BLaER1 treated with 17β-estradiol and CSF1 and Interleukin-3, amounts not matched to agents 10 nM and 100 nM (cell line): ENCODE measurements around the gene ZNF462.

Experiments used
- H3K27ac ChIP-seq, 11 experiments: shearing (Covaris generic); formaldehyde crosslinking; 2 replicates each; pipeline ENCODE4 v1.8.1; 2022
- H3K27me3 ChIP-seq, 11 experiments: shearing (Covaris generic); formaldehyde crosslinking; 2 replicates each; pipeline ENCODE4 v1.8.1; 2022
- H3K36me3 ChIP-seq, 11 experiments: shearing (Covaris generic); formaldehyde crosslinking; 2 replicates each; pipeline ENCODE4 v1.8.1; 2022
- H3K4me1 ChIP-seq, 10 experiments: shearing (Covaris generic); formaldehyde crosslinking; 2 replicates each; pipeline ENCODE4 v1.8.1; 2022
- H3K4me2 ChIP-seq, 11 experiments: shearing (Covaris generic); formaldehyde crosslinking; 2 replicates each; pipeline ENCODE4 v1.8.1; 2022
- H3K4me3 ChIP-seq, 10 experiments: shearing (Covaris generic); formaldehyde crosslinking; 2 replicates each; pipeline ENCODE4 v1.8.1; 2022
- H3K9ac ChIP-seq, 11 experiments: shearing (Covaris generic); formaldehyde crosslinking; 2 replicates each; pipeline ENCODE4 v1.8.1; 2022
- H3K9me3 ChIP-seq, 11 experiments: shearing (Covaris generic); formaldehyde crosslinking; replicated peaks in 1 of 11; 2 replicates each; pipeline ENCODE4 v1.8.1; 2022
- H4K20me1 ChIP-seq, 11 experiments: shearing (Covaris generic); formaldehyde crosslinking; 2 replicates each; pipeline ENCODE4 v1.8.1; 2022
- Cebpa-rat ChIP-seq, 11 experiments: shearing (Covaris generic); IDR thresholded peaks; 2 replicates each; pipeline ENCODE4 v1.8.1; 2022

Gene ZNF462

DNA sequence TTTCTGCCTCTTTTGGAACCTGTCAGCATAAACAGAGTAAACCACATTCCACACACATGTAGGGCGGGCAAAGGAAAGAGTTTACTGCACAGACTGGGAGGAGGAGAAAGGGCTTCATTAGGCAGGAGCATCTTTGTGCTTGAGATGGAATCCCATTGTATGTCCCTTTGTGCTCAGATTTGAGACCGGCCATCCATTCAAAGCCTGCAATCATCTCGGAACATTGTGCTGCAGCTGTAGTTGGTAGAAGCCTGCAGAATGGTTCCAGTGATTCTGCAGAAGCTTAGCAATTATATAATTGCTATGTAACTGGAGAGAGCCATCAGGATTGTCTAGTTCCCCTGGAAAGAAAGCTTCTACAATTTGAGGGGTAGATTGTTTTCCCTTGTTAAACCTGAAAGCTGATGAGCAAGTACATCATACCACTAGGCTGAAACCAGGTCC lies 16.5 kb downstream of the ZNF462 start:
- H3K4me2 ChIP-seq = no peak overlapping the region
- no peaks in the 10 kb centered on the region for H4K20me1 ChIP-seq
- H3K4me1 ChIP-seq = peaks cover 7 to 20% (median 17%) of the 10 kb centered on the region in 10 experiments; a peak in 19 of 20 replicates
- H3K27ac ChIP-seq = no peak overlapping the region
- H3K9ac ChIP-seq = no peak overlapping the region
- H3K9me3 ChIP-seq = 0 out of 22 replicates have a peak, but pooled peaks cover 0 to 5% (median 0%) of the 10 kb centered on the region in 11 experiments
- H3K27me3 ChIP-seq = peaks cover 0 to 31% (median 0%) of the 10 kb centered on the region in 11 experiments; a peak in 3 of 22 replicates
- no peak for TF ChIP-seq Cebpa-rat (IDR thresholded peaks at IDR 0.05)
- no peaks in the 10 kb centered on the region; a peak in 1 of 22 replicates for H3K36me3 ChIP-seq
- H3K4me3 ChIP-seq = no peak overlapping the region

DNA sequence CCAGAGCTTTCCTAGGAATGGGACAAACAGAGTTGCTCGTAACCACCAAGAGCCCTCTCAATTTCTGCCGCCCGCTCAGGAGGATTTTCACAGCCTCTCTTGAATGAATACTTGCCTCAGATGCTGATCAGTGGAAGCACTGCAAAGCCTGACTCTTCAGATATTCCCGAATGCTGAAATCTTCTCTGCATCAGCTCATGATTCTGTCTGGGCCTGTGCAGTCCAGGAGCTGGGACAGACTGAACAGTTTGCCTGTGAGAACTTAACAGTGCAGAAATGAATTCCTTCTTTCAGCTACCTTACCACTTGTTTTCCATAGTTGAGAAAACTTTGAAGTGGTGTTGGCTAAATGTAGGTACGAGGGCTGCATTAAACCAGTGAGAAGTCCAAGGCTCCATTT lies 17.1 kb downstream of the ZNF462 start:
- H3K4me1 ChIP-seq = peaks cover 7 to 20% (median 17%) of the 10 kb centered on the region in 10 experiments; a peak in 19 of 20 replicates
- no peak overlapping the region for H3K27ac ChIP-seq
- no peaks in the 10 kb centered on the region for H4K20me1 ChIP-seq

DNA sequence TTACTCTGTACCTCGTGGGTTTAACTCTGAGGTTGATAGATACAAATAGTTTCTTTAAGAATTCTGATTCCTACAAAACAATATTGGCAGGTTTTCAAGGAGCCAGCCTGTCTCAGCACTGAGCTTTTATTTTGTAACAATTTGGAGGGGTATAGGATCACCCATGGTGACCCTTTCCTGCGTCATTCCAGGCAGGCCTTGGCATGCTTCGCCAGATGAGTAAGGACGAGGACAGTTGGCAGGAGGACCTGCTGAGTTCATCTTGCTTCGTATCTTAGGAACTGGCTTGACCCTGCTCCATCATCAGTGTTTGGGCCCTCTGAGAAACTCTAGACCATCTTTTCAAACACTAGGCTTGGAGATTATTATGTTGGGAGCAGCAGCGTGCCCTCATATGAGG lies 17.9 kb downstream of the ZNF462 start:
- H3K36me3 ChIP-seq = no peaks in the 10 kb centered on the region; a peak in 1 of 22 replicates
- H3K9ac ChIP-seq = no peak overlapping the region
- H3K27ac ChIP-seq = no peak overlapping the region
- H3K4me1 ChIP-seq = peaks cover 7 to 20% (median 17%) of the 10 kb centered on the region in 10 experiments; a peak in 19 of 20 replicates
- no peak for TF ChIP-seq Cebpa-rat (IDR thresholded peaks at IDR 0.05)
- no peak overlapping the region for H3K4me3 ChIP-seq
- H3K27me3 ChIP-seq = peaks cover 0 to 31% (median 0%) of the 10 kb centered on the region in 11 experiments; a peak in 3 of 22 replicates
- H3K4me2 ChIP-seq = no peak overlapping the region
- H4K20me1 ChIP-seq = no peaks in the 10 kb centered on the region
- 0 out of 22 replicates have a peak, but pooled peaks cover 0 to 5% (median 0%) of the 10 kb centered on the region in 11 experiments for H3K9me3 ChIP-seq

More for the DNA sequence above, 17.1 kb downstream of the ZNF462 start:
- Histone ChIP-seq H3K9ac (no peak overlapping the region), H3K4me2 (no peak overlapping the region), H3K9me3 (0 out of 22 replicates have a peak, but pooled peaks cover 0 to 5% (median 0%) of the 10 kb centered on the region in 11 experiments), H3K4me3 (no peak overlapping the region), H3K27me3 (peaks cover 0 to 31% (median 0%) of the 10 kb centered on the region in 11 experiments; a peak in 3 of 22 replicates), H3K36me3 (no peaks in the 10 kb centered on the region; a peak in 1 of 22 replicates)
- TF ChIP-seq Cebpa-rat (IDR thresholded peaks at IDR 0.05) = no peak

DNA sequence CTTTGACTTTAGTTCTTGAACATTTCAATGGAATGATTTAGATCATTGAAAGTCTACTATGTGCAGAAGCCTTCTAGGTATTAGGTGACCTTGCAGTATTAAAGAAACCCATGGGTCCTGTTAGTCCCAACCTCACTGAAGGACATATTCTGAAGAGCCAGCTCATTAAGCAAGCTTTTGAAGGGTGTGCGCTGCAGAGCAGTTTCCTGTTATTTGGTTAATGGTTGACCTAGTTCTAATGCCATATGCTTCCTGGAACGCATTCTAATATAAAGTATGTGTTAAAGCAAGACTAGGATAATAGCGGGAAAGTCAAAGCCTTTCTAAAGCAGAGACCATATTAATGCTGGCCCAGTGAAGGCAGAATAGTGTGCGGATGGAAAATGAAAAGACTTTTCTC lies 20.1 kb downstream of the ZNF462 start:
- no peak overlapping the region for H3K27ac ChIP-seq
- H3K9me3 ChIP-seq = peaks cover 0 to 5% (median 0%) of the 10 kb centered on the region in 11 experiments; a peak in 1 of 22 replicates
- H4K20me1 ChIP-seq = no peaks in the 10 kb centered on the region
- H3K4me1 ChIP-seq = peaks cover 7 to 20% (median 17%) of the 10 kb centered on the region in 10 experiments; a peak in 19 of 20 replicates
- H3K27me3 ChIP-seq = peaks cover 0 to 42% (median 0%) of the 10 kb centered on the region in 11 experiments; a peak in 4 of 22 replicates
- H3K36me3 ChIP-seq = no peaks in the 10 kb centered on the region; a peak in 1 of 22 replicates
- TF ChIP-seq Cebpa-rat (IDR thresholded peaks at IDR 0.05) = no peak
- H3K4me3 ChIP-seq = no peak overlapping the region
- no peak overlapping the region for H3K9ac ChIP-seq
- peak overlapping the region in 9 of 11 experiments; percentile 13 to 64 (median 47); a peak in 16 of 22 replicates for H3K4me2 ChIP-seq

DNA sequence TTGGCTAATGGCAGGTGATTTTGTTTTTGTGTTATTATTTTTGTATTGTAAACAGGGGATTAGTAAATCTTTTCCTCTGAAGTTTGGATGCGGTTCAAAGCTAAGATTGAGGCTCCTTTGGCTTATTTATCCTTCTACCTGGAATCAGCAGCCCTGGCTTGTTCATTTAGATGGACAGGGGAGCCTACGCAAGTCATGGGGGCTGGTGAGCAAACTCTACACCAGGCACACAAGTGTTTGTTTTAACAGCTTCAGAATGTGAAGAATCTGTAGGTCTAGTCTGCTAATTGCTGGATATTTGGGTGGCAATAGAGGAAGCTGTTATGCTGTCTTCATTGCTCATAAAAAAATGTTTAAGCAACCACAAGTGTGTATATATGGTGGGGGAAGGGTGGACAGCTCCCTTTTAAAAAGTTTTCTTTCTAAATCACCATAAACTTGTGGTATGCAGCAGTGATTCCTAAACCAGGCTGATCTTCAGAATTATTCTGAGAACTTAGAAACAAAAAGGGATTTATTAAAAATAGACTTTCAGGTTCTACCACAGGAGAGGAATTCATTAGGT lies 20.7 kb downstream of the ZNF462 start:
- Histone ChIP-seq H4K20me1 (no peaks in the 10 kb centered on the region), H3K27me3 (peaks cover 0 to 42% (median 0%) of the 10 kb centered on the region in 11 experiments; a peak in 4 of 22 replicates), H3K4me2 (peak overlapping the region in 10 of 11 experiments; percentile 18 to 64 (median 44); a peak in 14 of 22 replicates), H3K9ac (no peak overlapping the region), H3K36me3 (no peaks in the 10 kb centered on the region; a peak in 1 of 22 replicates), H3K4me1 (peaks cover 7 to 20% (median 17%) of the 10 kb centered on the region in 10 experiments; a peak in 19 of 20 replicates), H3K4me3 (no peak overlapping the region), H3K9me3 (peaks cover 0 to 7% (median 0%) of the 10 kb centered on the region in 11 experiments; a peak in 2 of 22 replicates), H3K27ac (no peak overlapping the region)
- TF ChIP-seq Cebpa-rat (IDR thresholded peaks at IDR 0.05) = no peak

DNA sequence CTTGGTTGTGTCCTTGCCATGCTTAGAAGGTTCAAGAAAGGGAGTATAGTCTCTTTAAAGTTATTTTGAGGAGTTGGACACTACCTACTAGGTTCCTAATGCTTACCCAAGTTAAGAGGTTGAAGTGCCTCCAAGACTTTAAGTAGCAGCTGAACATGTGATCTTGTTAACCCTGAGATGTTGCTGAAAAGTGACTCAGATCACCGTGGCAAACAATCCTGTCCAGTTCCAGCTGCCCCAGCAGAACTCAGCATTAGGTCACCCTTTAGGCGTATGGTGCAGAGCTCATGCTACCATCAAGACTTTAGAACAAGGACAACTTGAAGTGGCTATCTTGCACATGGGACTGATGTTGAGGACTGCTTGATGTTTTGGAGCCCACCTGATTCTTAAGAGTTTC lies 22.5 kb downstream of the ZNF462 start:
- H3K27me3 ChIP-seq = peaks cover 0 to 39% (median 0%) of the 10 kb centered on the region in 11 experiments; a peak in 4 of 22 replicates
- no peaks in the 10 kb centered on the region for H4K20me1 ChIP-seq
- H3K27ac ChIP-seq = no peak overlapping the region
- H3K4me3 ChIP-seq = no peak overlapping the region
- peaks cover 0 to 7% (median 0%) of the 10 kb centered on the region in 11 experiments; a peak in 2 of 22 replicates for H3K9me3 ChIP-seq
- no peak for TF ChIP-seq Cebpa-rat (IDR thresholded peaks at IDR 0.05)
- H3K9ac ChIP-seq = no peak overlapping the region
- H3K4me2 ChIP-seq = 0 out of 22 replicates have a peak overlapping the region, but pooled peaks of 1 of the 11 experiments have one; percentile 15
- peaks cover 7 to 20% (median 17%) of the 10 kb centered on the region in 10 experiments; a peak in 19 of 20 replicates for H3K4me1 ChIP-seq
- no peaks in the 10 kb centered on the region; a peak in 1 of 22 replicates for H3K36me3 ChIP-seq

DNA sequence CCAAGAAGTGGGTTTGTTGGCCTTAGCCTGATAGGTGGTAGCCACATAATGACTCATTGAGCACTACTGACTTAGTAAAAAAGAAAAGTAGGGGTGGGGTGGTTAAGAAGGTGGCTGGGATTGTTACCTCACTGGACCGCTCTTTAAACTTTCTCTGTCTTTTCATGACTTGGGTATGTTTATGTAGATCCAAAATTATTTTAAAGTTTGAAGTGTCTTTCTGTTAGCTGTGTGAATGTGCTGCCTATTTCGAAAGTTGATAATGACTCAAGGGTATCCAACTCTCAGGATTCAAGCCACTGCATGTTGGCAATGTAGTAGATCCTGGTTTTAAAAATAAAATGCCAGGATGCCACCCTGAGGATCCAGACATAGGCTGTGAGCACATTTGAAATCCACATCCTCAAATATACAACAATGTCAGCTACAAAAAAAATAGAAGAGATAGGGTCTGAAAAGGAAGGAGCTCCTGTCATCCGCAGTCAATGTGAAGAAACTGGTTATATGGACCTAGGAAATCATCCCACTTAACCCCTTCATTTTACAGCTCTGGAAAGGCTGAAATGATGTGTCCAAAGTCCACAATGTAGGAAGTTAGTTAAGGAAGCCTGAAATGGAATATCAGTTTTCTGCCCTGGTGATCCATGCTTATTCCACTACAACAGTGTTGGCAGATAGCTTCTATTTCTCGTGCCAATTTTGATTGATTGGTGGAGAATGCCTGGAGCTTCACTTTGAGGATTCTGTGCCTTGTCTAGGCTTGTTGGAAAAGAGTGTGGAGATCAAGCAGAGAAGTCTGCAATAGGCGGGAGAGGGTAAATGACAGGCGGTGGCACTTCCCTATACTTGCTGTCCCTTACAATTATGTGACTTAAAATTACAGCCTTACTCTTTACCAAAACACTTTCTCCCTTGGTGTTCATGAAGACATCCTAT lies 23.4 kb downstream of the ZNF462 start:
- H4K20me1 ChIP-seq = no peaks in the 10 kb centered on the region
- H3K4me1 ChIP-seq = peaks cover 7 to 20% (median 17%) of the 10 kb centered on the region in 10 experiments; a peak in 19 of 20 replicates
- H3K36me3 ChIP-seq = no peaks in the 10 kb centered on the region
- no peak overlapping the region for H3K9ac ChIP-seq
- H3K4me3 ChIP-seq = no peak overlapping the region
- peaks cover 0 to 32% (median 0%) of the 10 kb centered on the region in 11 experiments; a peak in 4 of 22 replicates for H3K27me3 ChIP-seq
- no peak overlapping the region for H3K4me2 ChIP-seq
- peaks cover 0 to 7% (median 0%) of the 10 kb centered on the region in 11 experiments; a peak in 2 of 22 replicates for H3K9me3 ChIP-seq
- H3K27ac ChIP-seq = no peak overlapping the region
- TF ChIP-seq Cebpa-rat (IDR thresholded peaks at IDR 0.05) = no peak

DNA sequence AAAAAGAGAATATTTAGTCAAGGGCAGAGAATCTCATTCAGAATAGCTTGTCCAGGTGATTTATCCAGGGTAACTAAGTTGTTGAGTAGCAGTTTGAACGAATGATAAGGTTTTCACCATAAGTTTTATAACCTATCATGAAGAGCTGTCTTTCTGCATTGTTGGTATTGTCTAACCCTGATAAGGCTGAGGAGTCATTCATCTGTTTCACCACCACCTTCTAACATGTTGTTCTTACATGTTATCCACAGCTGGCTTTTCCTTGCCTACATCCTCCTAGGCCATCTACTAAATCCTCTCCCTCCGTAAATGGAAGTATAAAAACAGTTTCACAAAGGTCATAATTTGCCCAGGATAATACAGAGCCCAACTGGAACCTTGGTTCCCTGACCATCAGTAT lies 24.1 kb downstream of the ZNF462 start:
- Histone ChIP-seq H3K9me3 (peaks cover 0 to 7% (median 0%) of the 10 kb centered on the region in 11 experiments; a peak in 2 of 22 replicates), H4K20me1 (no peaks in the 10 kb centered on the region), H3K9ac (no peak overlapping the region), H3K27ac (no peak overlapping the region), H3K4me1 (peaks cover 7 to 20% (median 17%) of the 10 kb centered on the region in 10 experiments; a peak in 19 of 20 replicates), H3K36me3 (no peaks in the 10 kb centered on the region; a peak in 1 of 22 replicates), H3K27me3 (peaks cover 0 to 25% (median 0%) of the 10 kb centered on the region in 11 experiments; a peak in 4 of 22 replicates), H3K4me3 (no peak overlapping the region), H3K4me2 (no peak overlapping the region)
- TF ChIP-seq Cebpa-rat (IDR thresholded peaks at IDR 0.05) = no peak
